Astrocyte (in vitro differentiated cells and primary cell): ENCODE measurements around the gene ARHGAP21. TPM values are rescaled to one million over a fixed set of nuclear protein-coding genes. Genes with fewer than 3 reads are reported as not detected.
"Not testable (repeated sequence)": the region's sequence is repeated elsewhere in the genome, so short reads cannot be mapped to it uniquely, and the experiment has no call there.

ENCODE experiments used
- DNase-seq: peaks from one replicate; pipeline ENCODE4 v3.0.0-alpha.2; 2010; ENCODE audit warnings: low read depth
- FAIRE-seq: peaks from 2 replicates; lab custom pipeline; 2011; peaks lifted over from hg19 to GRCh38; lab: Jason Lieb, UNC
- H2AFZ ChIP-seq: 2 replicates; pipeline ENCODE4 v1.6.0; 2012; ENCODE audit warnings: low read depth, low read length, inconsistent platforms
- H3K27ac ChIP-seq: 2 replicates; pipeline ENCODE4 v1.5.1; 2011; ENCODE audit warnings: low read depth, low read length, inconsistent platforms
- H3K27me3 ChIP-seq: 2 replicates; pipeline ENCODE4 v1.6.0; 2011; ENCODE audit warnings: low read length, inconsistent platforms; ENCODE audit not compliant: insufficient read depth
- H3K36me3 ChIP-seq: 2 replicates; pipeline ENCODE4 v1.5.1; 2011; ENCODE audit warnings: low read length, inconsistent platforms; ENCODE audit not compliant: insufficient read depth
- H3K4me1 ChIP-seq: 2 replicates; pipeline ENCODE4 v1.5.1; 2011; ENCODE audit warnings: low read length, inconsistent platforms; ENCODE audit not compliant: insufficient read depth
- H3K4me2 ChIP-seq: 2 replicates; pipeline ENCODE4 v1.6.0; 2012; ENCODE audit warnings: low read length, inconsistent platforms
- H3K4me3 ChIP-seq: 2 replicates; pipeline ENCODE4 v1.5.1; 2011; ENCODE audit warnings: low read depth, mild to moderate bottlenecking, low read length, inconsistent platforms; ENCODE audit not compliant: insufficient read depth
- H3K79me2 ChIP-seq: 2 replicates; pipeline ENCODE4 v1.6.0; 2012; ENCODE audit warnings: mild to moderate bottlenecking, low read length, inconsistent platforms; ENCODE audit not compliant: insufficient read depth
- H3K9ac ChIP-seq: 2 replicates; pipeline ENCODE4 v1.6.0; 2012; ENCODE audit warnings: mild to moderate bottlenecking, low read length, inconsistent platforms
- H3K9me3 ChIP-seq: 2 replicates; pipeline ENCODE4 v1.5.1; 2012; ENCODE audit warnings: low read depth, mild to moderate bottlenecking, low read length, inconsistent platforms; ENCODE audit not compliant: insufficient read depth
- H4K20me1 ChIP-seq: 2 replicates; pipeline ENCODE4 v1.6.0; 2012; ENCODE audit warnings: low read length, inconsistent platforms; ENCODE audit not compliant: insufficient read depth
- H3K27ac Mint-ChIP-seq: one replicate; pipeline ENCODE4 v1.8.0; 2021; ENCODE audit warnings: mild to moderate bottlenecking, mixed read lengths; ENCODE audit not compliant: unreplicated experiment
- H3K27me3 Mint-ChIP-seq: one replicate; pipeline ENCODE4 v1.8.0; 2021; ENCODE audit warnings: low read depth, mixed read lengths; ENCODE audit not compliant: unreplicated experiment
- H3K36me3 Mint-ChIP-seq: one replicate; pipeline ENCODE4 v1.8.0; 2021; ENCODE audit warnings: low read depth, mixed read lengths; ENCODE audit not compliant: unreplicated experiment
- H3K4me1 Mint-ChIP-seq: one replicate; pipeline ENCODE4 v1.8.0; 2021; ENCODE audit warnings: low read depth, mixed read lengths; ENCODE audit not compliant: unreplicated experiment
- H3K4me3 Mint-ChIP-seq: one replicate; pipeline ENCODE4 v1.8.0; 2021; ENCODE audit warnings: mild to moderate bottlenecking, moderate library complexity, mixed read lengths; ENCODE audit not compliant: unreplicated experiment
- H3K9me3 Mint-ChIP-seq: one replicate; pipeline ENCODE4 v1.8.0; 2021; ENCODE audit warnings: mild to moderate bottlenecking, mixed read lengths; ENCODE audit not compliant: unreplicated experiment
- CTCF ChIP-seq: IDR thresholded peaks from 2 replicates; pipeline ENCODE4 v1.5.1; 2011; ENCODE audit warnings: low read depth, mild to moderate bottlenecking, inconsistent platforms, low read length, moderate library complexity; ENCODE audit not compliant: insufficient read depth
- EZH2 ChIP-seq: IDR thresholded peaks from 2 replicates; pipeline ENCODE4 v1.6.1; 2012; ENCODE audit warnings: mild to moderate bottlenecking, low read length, inconsistent platforms; ENCODE audit not compliant: insufficient read depth
- total RNA-seq: library from RNA; stranded (reverse); gene quantifications from 2 replicates; pipeline ENCODE4 v1.2.1, GENCODE V29; 2021

The ARHGAP21 gene
- total RNA-seq, 1 donor from 2014 or later = 107 TPM

GRCh38 chr10:24727786-24728185 lies 4.1 kb upstream of the ARHGAP21 start:
- Histone ChIP-seq H3K36me3 (no peaks in the 10 kb centered on the region), H3K79me2 (no peaks in the 10 kb centered on the region), H3K4me3 (no peak overlapping the region), H3K4me1 (no peaks in the 10 kb centered on the region), H4K20me1 (no peaks in the 10 kb centered on the region), H3K27me3 (no peaks in the 10 kb centered on the region), H3K4me2 (no peak overlapping the region), H3K27ac (no peak overlapping the region), H3K9ac (no peak overlapping the region), H3K9me3 (no peaks in the 10 kb centered on the region), H2AFZ (no peak overlapping the region)
- Mint-ChIP-seq H3K4me1 (no peaks in the 10 kb centered on the region), H3K4me3 (no peak overlapping the region), H3K27ac (no peak overlapping the region), H3K36me3 (no peaks in the 10 kb centered on the region), H3K27me3 (no peaks in the 10 kb centered on the region), H3K9me3 (no peaks in the 10 kb centered on the region)
- FAIRE-seq = no peak
- TF ChIP-seq CTCF (peak; percentile 20), EZH2 (no peak)
- no peak for DNase-seq

GRCh38 chr10:24726626-24727025 lies 2.9 kb upstream of the ARHGAP21 start:
- DNase-seq (no peak), FAIRE-seq (no peak)
- TF ChIP-seq CTCF (no peak), EZH2 (no peak)
- H3K27ac ChIP-seq = no peak overlapping the region
- no peaks in the 10 kb centered on the region for H3K27me3 Mint-ChIP-seq
- no peaks in the 10 kb centered on the region for H3K36me3 ChIP-seq
- H4K20me1 ChIP-seq = peaks cover 8% of the 10 kb centered on the region
- no peak overlapping the region for H3K4me3 Mint-ChIP-seq
- peaks cover 9% of the 10 kb centered on the region for H3K79me2 ChIP-seq
- no peaks in the 10 kb centered on the region for H3K9me3 Mint-ChIP-seq
- no peaks in the 10 kb centered on the region for H3K27me3 ChIP-seq
- H3K27ac Mint-ChIP-seq = no peak overlapping the region
- H3K4me2 ChIP-seq = no peak overlapping the region
- peaks cover 7% of the 10 kb centered on the region for H3K4me1 ChIP-seq
- H3K4me3 ChIP-seq = no peak overlapping the region
- H3K9ac ChIP-seq = no peak overlapping the region
- no peak overlapping the region for H2AFZ ChIP-seq
- peaks cover 2% of the 10 kb centered on the region for H3K36me3 Mint-ChIP-seq
- H3K9me3 ChIP-seq = no peaks in the 10 kb centered on the region
- H3K4me1 Mint-ChIP-seq = no peaks in the 10 kb centered on the region

- not testable (repeated sequence) for H2AFZ ChIP-seq, H3K36me3 Mint-ChIP-seq, FAIRE-seq, H3K9me3 Mint-ChIP-seq, H3K27me3 Mint-ChIP-seq, DNase-seq, H3K27me3 ChIP-seq, H3K4me1 Mint-ChIP-seq, H3K4me3 ChIP-seq, H3K9ac ChIP-seq, H3K9me3 ChIP-seq, H3K4me2 ChIP-seq, H3K27ac ChIP-seq, H3K4me3 Mint-ChIP-seq, H3K36me3 ChIP-seq, H3K27ac Mint-ChIP-seq
- H3K4me1 ChIP-seq = peaks cover 13% of the 10 kb centered on the region
- H4K20me1 ChIP-seq = peaks cover 14% of the 10 kb centered on the region
- peaks cover 15% of the 10 kb centered on the region for H3K79me2 ChIP-seq
Measured at GRCh38 chr10:24726029-24726428, 2.3 kb upstream of the ARHGAP21 start.
